A549 treated with AZD2906 at 1 μM for 4 hours (cell line): Measurements from ENCODE around the gene STAG3. TPM values are rescaled to one million over a fixed set of nuclear protein-coding genes. Genes with fewer than 3 reads are reported as not detected.

Source experiments
- total RNA-seq: library from RNA; stranded (reverse); fragments of 200-300 nt; extraction: Qiagen RNA extraction; gene quantifications from 5 replicates; pipeline ENCODE4 v1.2.3, GENCODE V29; 2022

The STAG3 gene, protein sequence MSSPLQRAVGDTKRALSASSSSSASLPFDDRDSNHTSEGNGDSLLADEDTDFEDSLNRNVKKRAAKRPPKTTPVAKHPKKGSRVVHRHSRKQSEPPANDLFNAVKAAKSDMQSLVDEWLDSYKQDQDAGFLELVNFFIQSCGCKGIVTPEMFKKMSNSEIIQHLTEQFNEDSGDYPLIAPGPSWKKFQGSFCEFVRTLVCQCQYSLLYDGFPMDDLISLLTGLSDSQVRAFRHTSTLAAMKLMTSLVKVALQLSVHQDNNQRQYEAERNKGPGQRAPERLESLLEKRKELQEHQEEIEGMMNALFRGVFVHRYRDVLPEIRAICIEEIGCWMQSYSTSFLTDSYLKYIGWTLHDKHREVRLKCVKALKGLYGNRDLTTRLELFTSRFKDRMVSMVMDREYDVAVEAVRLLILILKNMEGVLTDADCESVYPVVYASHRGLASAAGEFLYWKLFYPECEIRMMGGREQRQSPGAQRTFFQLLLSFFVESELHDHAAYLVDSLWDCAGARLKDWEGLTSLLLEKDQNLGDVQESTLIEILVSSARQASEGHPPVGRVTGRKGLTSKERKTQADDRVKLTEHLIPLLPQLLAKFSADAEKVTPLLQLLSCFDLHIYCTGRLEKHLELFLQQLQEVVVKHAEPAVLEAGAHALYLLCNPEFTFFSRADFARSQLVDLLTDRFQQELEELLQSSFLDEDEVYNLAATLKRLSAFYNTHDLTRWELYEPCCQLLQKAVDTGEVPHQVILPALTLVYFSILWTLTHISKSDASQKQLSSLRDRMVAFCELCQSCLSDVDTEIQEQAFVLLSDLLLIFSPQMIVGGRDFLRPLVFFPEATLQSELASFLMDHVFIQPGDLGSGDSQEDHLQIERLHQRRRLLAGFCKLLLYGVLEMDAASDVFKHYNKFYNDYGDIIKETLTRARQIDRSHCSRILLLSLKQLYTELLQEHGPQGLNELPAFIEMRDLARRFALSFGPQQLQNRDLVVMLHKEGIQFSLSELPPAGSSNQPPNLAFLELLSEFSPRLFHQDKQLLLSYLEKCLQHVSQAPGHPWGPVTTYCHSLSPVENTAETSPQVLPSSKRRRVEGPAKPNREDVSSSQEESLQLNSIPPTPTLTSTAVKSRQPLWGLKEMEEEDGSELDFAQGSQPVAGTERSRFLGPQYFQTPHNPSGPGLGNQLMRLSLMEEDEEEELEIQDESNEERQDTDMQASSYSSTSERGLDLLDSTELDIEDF
- 0.14 to 0.42 TPM (median 0.18 TPM) in 5 replicates for total RNA-seq

DNA sequence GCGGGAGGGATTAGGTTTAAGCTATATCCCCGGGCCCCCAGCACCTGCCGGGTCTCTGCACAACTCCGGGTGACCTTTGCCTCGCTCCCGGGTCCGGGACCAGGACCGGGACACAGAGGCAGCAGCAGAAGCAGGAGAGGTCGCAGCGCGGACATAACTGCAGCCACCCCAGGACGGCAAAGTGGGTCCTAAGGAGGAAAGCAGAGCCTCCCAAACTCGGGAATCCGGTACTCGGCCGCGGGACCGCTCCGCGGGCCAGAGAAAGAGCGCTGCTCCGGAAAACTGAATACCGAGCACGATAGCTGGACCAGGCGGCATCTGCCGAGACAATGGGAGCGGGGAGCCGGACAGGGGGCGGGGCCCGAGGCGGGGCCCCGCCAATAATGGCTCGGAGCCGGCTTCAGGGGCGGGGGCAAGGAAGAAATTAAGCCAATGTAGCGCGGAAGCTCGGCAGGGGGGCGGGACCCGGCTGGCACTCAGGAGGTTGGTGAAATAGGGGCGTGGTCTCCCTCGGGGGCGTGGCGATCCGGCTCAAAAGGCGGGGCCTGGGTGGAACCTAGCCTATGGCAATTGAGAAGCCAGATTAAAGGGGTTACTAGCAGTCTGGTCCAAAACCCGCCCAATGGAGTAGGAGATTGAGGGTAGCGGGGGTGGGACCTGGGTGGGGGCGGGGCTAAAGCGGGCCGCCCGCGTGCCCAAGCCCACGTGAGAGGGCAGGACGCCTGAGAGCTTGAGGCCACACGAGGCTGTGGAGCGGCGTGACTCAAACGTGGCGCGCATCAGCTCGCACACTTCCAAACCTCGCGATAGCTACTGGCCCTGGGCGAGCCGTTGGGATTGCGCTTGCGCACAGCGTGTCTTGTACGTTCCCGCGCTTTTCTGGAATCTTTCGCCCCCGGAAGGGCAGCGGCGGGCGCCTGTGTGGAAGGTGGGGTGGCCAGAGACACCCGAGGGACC lies at the start of gene STAG3, which contains the start of gene GPC2:
Gene STAG3, plus strand, starts transcription at position 874 of the 957 bp plus-strand sequence. CDS start 2,639 bp downstream, outside the sequence.
Gene GPC2, minus strand, starts transcription at position 337 of the 957 bp plus-strand sequence. Its CDS starts 182 bp downstream, at position 155.

DNA sequence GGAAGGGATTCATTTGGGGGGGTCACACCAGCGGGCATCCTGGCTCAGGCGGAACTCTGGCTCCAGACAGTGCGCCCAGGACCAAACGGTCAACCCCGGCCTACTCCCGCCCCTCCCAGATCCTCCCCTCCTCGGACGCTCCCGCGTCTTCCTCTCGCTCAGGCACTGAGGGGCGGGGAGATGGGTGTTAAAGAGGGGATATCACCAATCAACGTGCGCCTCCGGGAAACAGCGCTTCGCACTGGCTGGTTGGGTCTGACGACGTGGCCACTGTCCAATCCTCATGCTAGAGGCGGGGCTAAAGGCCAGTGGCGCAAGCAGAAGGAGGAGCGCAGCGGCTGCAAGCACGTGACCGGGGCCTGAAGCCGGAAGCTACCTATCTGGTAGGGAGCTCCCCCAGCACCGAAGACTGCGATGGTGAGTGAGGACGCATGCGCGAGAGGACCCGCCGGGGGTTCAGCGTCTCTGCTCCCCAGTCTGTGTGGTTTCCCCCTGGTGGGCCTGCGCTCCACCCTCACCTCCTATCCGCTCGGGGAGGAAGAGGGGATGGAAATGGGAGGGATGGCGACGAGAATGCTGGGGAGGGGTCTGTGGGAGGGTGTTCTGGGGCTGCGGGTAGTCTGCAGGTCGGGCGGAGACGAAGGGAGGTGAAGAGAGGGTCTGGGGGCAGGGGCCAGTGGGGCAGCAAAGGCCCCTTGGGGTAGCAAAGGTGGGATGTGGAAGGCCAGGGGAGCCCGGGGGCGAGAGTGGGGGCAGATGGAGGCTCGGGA lies 29.0 kb upstream of the STAG3 start, which contains the start of gene LAMTOR4:
Gene LAMTOR4, plus strand, starts transcription at position 360 of the 770 bp plus-strand sequence. Its CDS starts 55 bp downstream, at position 415.

DNA sequence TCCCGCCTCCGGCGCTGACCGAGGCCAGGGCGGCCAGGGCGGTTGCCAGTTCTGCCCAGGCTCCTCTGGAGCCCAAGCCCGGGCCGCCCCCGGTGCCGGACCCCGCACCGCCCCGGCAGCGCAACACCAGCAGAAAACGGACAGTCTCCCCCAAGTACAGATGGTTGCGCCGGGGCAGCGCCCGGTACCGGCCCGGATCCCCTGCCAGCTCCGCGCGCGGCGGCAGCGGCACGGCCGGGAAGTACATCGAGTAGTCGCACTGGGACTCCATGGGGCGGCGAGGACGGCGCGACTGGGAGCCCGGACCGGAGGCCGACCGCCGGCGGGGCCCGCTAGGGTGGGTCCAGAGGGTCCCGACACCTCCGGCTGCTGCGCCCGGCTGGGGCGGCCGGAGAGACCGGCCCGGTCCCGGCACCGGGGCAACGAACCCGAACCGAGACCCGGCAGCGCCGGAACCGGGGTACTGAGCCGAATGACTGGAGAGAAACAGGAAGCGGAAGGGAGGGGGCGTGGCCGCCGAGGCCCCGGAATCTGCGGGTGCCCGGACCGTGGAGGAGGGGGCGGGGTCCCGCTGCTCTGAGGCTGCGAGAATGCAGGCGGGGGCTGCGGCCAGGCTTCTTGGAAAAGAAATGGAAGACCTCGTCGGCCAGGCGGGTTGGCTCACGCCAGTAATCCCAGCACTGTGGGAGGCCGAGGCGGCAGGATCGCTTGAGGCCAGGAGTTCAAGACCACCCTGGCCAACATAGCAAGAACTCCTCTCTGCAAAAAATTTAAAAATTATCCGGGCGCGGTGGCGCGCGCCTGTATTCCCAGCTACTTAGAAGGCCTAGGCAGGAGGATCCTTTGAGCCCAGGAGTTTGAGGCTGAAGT lies 19.3 kb upstream of the STAG3 start, which contains the start of gene TRAPPC14:
Gene TRAPPC14, minus strand, starts transcription at position 495 of the 870 bp plus-strand sequence. Its CDS starts 224 bp downstream, at position 271.

GRCh38 chr7:100219801-100220585 lies 42.3 kb downstream of the STAG3 start, which contains the start of gene PVRIG:
TSS of gene PVRIG (plus strand) at chr7:100219949. CDS start at chr7:100219971, 22 bp downstream.

Other genes with a start within 250 kb of the STAG3 start
- gene GJC3, start 248.3 kb upstream of the STAG3 start, total RNA-seq: 0.09 to 0.24 TPM (median 0.20 TPM) in 4 of 5 replicates, not detected in the other
- 0.17 TPM in 1 of 5 replicates, not detected in the others for gene AZGP1, start 201.9 kb upstream of the STAG3 start, total RNA-seq
- gene ZKSCAN1, start 162.3 kb upstream of the STAG3 start, total RNA-seq: 6.9 to 9.8 TPM (median 9.1 TPM) in 5 replicates
- gene ZSCAN21, start 128.1 kb upstream of the STAG3 start, total RNA-seq: 10.5 to 12.3 TPM (median 11.1 TPM) in 5 replicates
- gene ZNF3, start 96.2 kb upstream of the STAG3 start, total RNA-seq: 18.5 to 25.1 TPM (median 19.1 TPM) in 5 replicates
- 144 to 180 TPM (median 173 TPM) in 5 replicates for gene COPS6, start 88.9 kb upstream of the STAG3 start, total RNA-seq
- gene MCM7, start 76.5 kb upstream of the STAG3 start, total RNA-seq: 224 to 242 TPM (median 235 TPM) in 5 replicates
- gene AP4M1, start 76.3 kb upstream of the STAG3 start, total RNA-seq: 13.4 to 15.1 TPM (median 14.2 TPM) in 5 replicates
- gene TAF6, start 58.6 kb upstream of the STAG3 start, total RNA-seq: 61.4 to 69.4 TPM (median 63.4 TPM) in 5 replicates
- 9.2 to 10.9 TPM (median 10.2 TPM) in 5 replicates for gene CNPY4, start 58.3 kb upstream of the STAG3 start, total RNA-seq
- 2.1 to 3.5 TPM (median 3.0 TPM) in 5 replicates for gene MBLAC1, start 51.0 kb upstream of the STAG3 start, total RNA-seq
- 148 to 203 TPM (median 179 TPM) in 5 replicates for gene LAMTOR4, start 29.0 kb upstream of the STAG3 start, total RNA-seq
- gene TRAPPC14, start 19.2 kb upstream of the STAG3 start, total RNA-seq: 9.6 to 13.2 TPM (median 12.4 TPM) in 5 replicates
- gene GAL3ST4, start 9.3 kb upstream of the STAG3 start, total RNA-seq: 0.02 to 0.21 TPM (median 0.08 TPM) in 4 of 5 replicates, not detected in the other
- 0.34 to 1.1 TPM (median 0.66 TPM) in 5 replicates for gene GPC2, start 537 bp upstream of the STAG3 start, total RNA-seq
- 0.05 TPM in 1 of 5 replicates, not detected in the others for gene PVRIG, start 42.0 kb downstream of the STAG3 start, total RNA-seq
- 0.03 TPM in 1 of 5 replicates, not detected in the others for gene SPDYE3, start 129.8 kb downstream of the STAG3 start, total RNA-seq
- 16.8 to 31.3 TPM (median 26.6 TPM) in 5 replicates for gene PILRB, start 180.2 kb downstream of the STAG3 start, total RNA-seq
- gene PILRA, start 195.6 kb downstream of the STAG3 start, total RNA-seq: 2.6 to 5.1 TPM (median 4.1 TPM) in 5 replicates